ENCODE measurements around the gene IGSF23.

IGSF23 gene

GRCh38 chr19:44653343-44653742 lies 40.0 kb downstream of the IGSF23 start:
- no peak for TF ChIP-seq CTCF (IDR thresholded peaks at IDR 0.05; ENCODE audit: extremely low read depth, insufficient read depth, missing control alignments)
- in situ Hi-C loops (cut with MboI; ENCODE audit: low pct_unique_long_range_greater_than_20kb, low sequenced_read_pairs, unreplicated experiment): no loop called here
- DNase-seq (ENCODE audit: low spot score): no peak

GRCh38 chr19:44653977-44654774 lies 40.8 kb downstream of the IGSF23 start:
- in situ Hi-C loops (cut with MboI; ENCODE audit: low pct_unique_long_range_greater_than_20kb, low sequenced_read_pairs, unreplicated experiment): no loop called here
- TF ChIP-seq CTCF (IDR thresholded peaks at IDR 0.05; ENCODE audit: extremely low read depth, insufficient read depth, missing control alignments): peak; percentile 88
- peak; percentile 88 for DNase-seq (ENCODE audit: low spot score)

GRCh38 chr19:44657211-44657921 lies 44.0 kb downstream of the IGSF23 start:
- peak; percentile 94 for TF ChIP-seq CTCF (IDR thresholded peaks at IDR 0.05; ENCODE audit: extremely low read depth, insufficient read depth, missing control alignments)
- DNase-seq (ENCODE audit: low spot score): peak; percentile 84
- in situ Hi-C loops (cut with MboI; ENCODE audit: low pct_unique_long_range_greater_than_20kb, low sequenced_read_pairs, unreplicated experiment): no loop called here

- in situ Hi-C loops (cut with MboI; ENCODE audit: low pct_unique_long_range_greater_than_20kb, low sequenced_read_pairs, unreplicated experiment): no loop called here
- TF ChIP-seq CTCF (IDR thresholded peaks at IDR 0.05; ENCODE audit: extremely low read depth, insufficient read depth, missing control alignments): no peak
- no peak for DNase-seq (ENCODE audit: low spot score)
Observed at GRCh38 chr19:44658069-44658733, 44.8 kb downstream of the IGSF23 start.

GRCh38 chr19:44660081-44660480 lies 46.7 kb downstream of the IGSF23 start:
- in situ Hi-C loops (cut with MboI; ENCODE audit: low pct_unique_long_range_greater_than_20kb, low sequenced_read_pairs, unreplicated experiment): no loop called here
- no peak for TF ChIP-seq CTCF (IDR thresholded peaks at IDR 0.05; ENCODE audit: extremely low read depth, insufficient read depth, missing control alignments)
- no peak for DNase-seq (ENCODE audit: low spot score)

- in situ Hi-C loops (cut with MboI; ENCODE audit: low pct_unique_long_range_greater_than_20kb, low sequenced_read_pairs, unreplicated experiment): no loop called here
Observed at GRCh38 chr19:44661205-44661604, 47.8 kb downstream of the IGSF23 start.

More at GRCh38 chr19:44661205-44661604, 47.8 kb downstream of the IGSF23 start:
- TF ChIP-seq CTCF (IDR thresholded peaks at IDR 0.05; ENCODE audit: extremely low read depth, insufficient read depth, missing control alignments): no peak
- no peak for DNase-seq (ENCODE audit: low spot score)

Measured in GM13977 (cell line).